Breast epithelium (tissue), 3 donors: ENCODE results near the gene MELTF.

Experiments
- POLR2A ChIP-seq: fragments of 450-650 bp; IDR thresholded peaks from one replicate; pipeline ENCODE4 v1.6.1; 2016; ENCODE audit warnings: antibody characterized with exemption, mild to moderate bottlenecking, moderate library complexity
- TF ChIP-seq, protein P1 (sequence below), 3 donors: fragments of 450-650 bp; IDR thresholded peaks; one replicate each; pipeline ENCODE4 v1.5.1; 2016 to 2017; ENCODE audit warnings: antibody characterized with exemption in 3 of 3, mild to moderate bottlenecking in 3 of 3, moderate library complexity in 3 of 3

DNA sequence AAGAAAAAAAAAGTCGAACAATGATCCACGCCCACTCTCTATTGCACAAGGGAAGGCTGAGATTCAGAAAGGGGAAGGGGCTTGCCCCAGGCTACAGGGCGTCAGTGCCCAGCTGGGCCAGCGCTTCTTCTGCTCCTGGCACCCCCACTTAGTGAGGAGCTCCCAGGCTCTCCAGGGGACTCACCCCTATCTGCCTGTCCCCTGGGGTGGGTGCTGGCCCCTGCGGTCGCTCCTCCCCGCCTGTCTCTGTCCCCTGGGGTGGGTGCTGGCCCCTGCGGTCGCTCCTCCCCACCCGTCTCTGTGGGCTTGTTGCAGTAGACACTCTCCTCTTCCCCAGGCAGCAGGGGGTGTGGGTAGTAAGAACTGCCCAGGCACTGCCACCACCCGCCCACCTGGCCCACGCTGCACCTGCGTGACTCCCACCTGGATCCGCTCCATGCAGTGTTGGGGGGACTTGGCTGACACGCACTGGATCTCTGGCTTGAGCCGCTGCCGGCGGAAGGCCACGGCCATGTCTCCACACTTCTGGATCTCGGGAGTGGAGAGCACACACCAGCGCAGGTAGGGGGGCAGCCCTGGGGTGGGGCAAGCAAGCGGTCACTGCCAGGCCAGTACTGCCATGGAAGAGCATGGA lies 14.6 kb downstream of the MELTF start:
- TF ChIP-seq, protein P1, sequence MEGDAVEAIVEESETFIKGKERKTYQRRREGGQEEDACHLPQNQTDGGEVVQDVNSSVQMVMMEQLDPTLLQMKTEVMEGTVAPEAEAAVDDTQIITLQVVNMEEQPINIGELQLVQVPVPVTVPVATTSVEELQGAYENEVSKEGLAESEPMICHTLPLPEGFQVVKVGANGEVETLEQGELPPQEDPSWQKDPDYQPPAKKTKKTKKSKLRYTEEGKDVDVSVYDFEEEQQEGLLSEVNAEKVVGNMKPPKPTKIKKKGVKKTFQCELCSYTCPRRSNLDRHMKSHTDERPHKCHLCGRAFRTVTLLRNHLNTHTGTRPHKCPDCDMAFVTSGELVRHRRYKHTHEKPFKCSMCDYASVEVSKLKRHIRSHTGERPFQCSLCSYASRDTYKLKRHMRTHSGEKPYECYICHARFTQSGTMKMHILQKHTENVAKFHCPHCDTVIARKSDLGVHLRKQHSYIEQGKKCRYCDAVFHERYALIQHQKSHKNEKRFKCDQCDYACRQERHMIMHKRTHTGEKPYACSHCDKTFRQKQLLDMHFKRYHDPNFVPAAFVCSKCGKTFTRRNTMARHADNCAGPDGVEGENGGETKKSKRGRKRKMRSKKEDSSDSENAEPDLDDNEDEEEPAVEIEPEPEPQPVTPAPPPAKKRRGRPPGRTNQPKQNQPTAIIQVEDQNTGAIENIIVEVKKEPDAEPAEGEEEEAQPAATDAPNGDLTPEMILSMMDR (IDR thresholded peaks at IDR 0.05) = no peak
- no peak for TF ChIP-seq POLR2A
